HepG2 (cell line): Measurements from ENCODE around the gene SLC16A3. TPM values are rescaled to one million over a fixed set of nuclear protein-coding genes. Genes with fewer than 3 reads are reported as not detected.

ENCODE experiments used
- FOSL1 ChIP-seq: sonication (generic); formaldehyde crosslinking; IDR thresholded peaks from 2 replicates; pipeline ENCODE4 v1.9.0; 2021; ENCODE audit warnings: missing genetic modification reagents, borderline replicate concordance
- GATA4 ChIP-seq: sonication (generic); IDR thresholded peaks from 2 replicates; pipeline ENCODE4 v1.6.1; 2016; ENCODE audit warnings: antibody characterized with exemption, low read depth, borderline replicate concordance
- KDM5A ChIP-seq: fragments of 200-600 bp; sonication (generic); IDR thresholded peaks from 2 replicates; pipeline ENCODE4 v1.7.0; 2018; ENCODE audit warnings: antibody characterized with exemption, mild to moderate bottlenecking, low read length, borderline replicate concordance
- NR2C2 ChIP-seq: sonication (generic); formaldehyde crosslinking; IDR thresholded peaks from 2 replicates; pipeline ENCODE4 v1.4.0; 2020; ENCODE audit warnings: missing genetic modification reagents, mild to moderate bottlenecking, moderate library complexity, borderline replicate concordance
- NR2F1 ChIP-seq, 2 experiments: fragments of 450-650 bp in 1 of 2; formaldehyde crosslinking in 1 of 2; IDR thresholded peaks; 2 replicates each; pipeline versions ENCODE4 v1.5.0 to v1.6.1; 2016 to 2020; ENCODE audit warnings: mild to moderate bottlenecking in 1 of 2, missing compliant biosample characterization in 1 of 2, missing genetic modification reagents in 1 of 2, moderate library complexity in 1 of 2
- NR3C1 ChIP-seq: sonication (generic); formaldehyde crosslinking; IDR thresholded peaks from 2 replicates; pipeline ENCODE4 v1.4.0; 2020; ENCODE audit warnings: missing genetic modification reagents
- SATB2 ChIP-seq: sonication (generic); formaldehyde crosslinking; IDR thresholded peaks from 2 replicates; pipeline ENCODE4 v1.5.0; 2020; ENCODE audit warnings: missing genetic modification reagents
- SYNCRIP ChIP-seq: fragments of 200-400 bp; formaldehyde crosslinking; IDR thresholded peaks from 2 replicates; pipeline ENCODE4 v1.6.1; 2018; ENCODE audit warnings: mild to moderate bottlenecking, low read depth, low read length; ENCODE audit not compliant: insufficient read depth
- TRAFD1 ChIP-seq: sonication (generic); formaldehyde crosslinking; IDR thresholded peaks from 2 replicates; pipeline ENCODE4 v1.5.1; 2020; ENCODE audit warnings: missing genetic modification reagents, mild to moderate bottlenecking, borderline replicate concordance
- ZBTB33 ChIP-seq: sonication (generic); formaldehyde crosslinking; IDR thresholded peaks from 2 replicates; pipeline ENCODE4 v1.4.0; 2020; ENCODE audit warnings: missing genetic modification reagents
- ZEB1 ChIP-seq: IDR thresholded peaks from 2 replicates; pipeline ENCODE4 v1.6.1; 2012; ENCODE audit warnings: mild to moderate bottlenecking, low read depth, inconsistent platforms; ENCODE audit not compliant: insufficient replicate concordance
- ZNF101 ChIP-seq: sonication (generic); formaldehyde crosslinking; IDR thresholded peaks from 2 replicates; pipeline ENCODE4 v1.4.0; 2020; ENCODE audit warnings: mild to moderate bottlenecking, low read depth, missing genetic modification reagents, borderline replicate concordance
- ZNF235 ChIP-seq: sonication (generic); formaldehyde crosslinking; IDR thresholded peaks from 2 replicates; pipeline ENCODE4 v1.8.1; 2023; ENCODE audit warnings: mild to moderate bottlenecking, missing genetic modification reagents, borderline replicate concordance
- ZNF646 ChIP-seq: sonication (generic); formaldehyde crosslinking; IDR thresholded peaks from 2 replicates; pipeline ENCODE4 v1.9.0; 2021; ENCODE audit warnings: mild to moderate bottlenecking, missing genetic modification reagents
- ZNF839 ChIP-seq: sonication (generic); formaldehyde crosslinking; IDR thresholded peaks from 2 replicates; pipeline ENCODE4 v1.4.0; 2020; ENCODE audit warnings: missing genetic modification reagents, mild to moderate bottlenecking, borderline replicate concordance
- ZNF850 ChIP-seq: sonication (generic); formaldehyde crosslinking; conservative IDR thresholded peaks from 2 replicates; pipeline ENCODE4 v1.9.0; 2021; ENCODE audit warnings: mild to moderate bottlenecking, missing genetic modification reagents
- ZSCAN30 ChIP-seq: sonication (generic); formaldehyde crosslinking; IDR thresholded peaks from 2 replicates; pipeline ENCODE4 v1.5.0; 2020; ENCODE audit warnings: mild to moderate bottlenecking, missing genetic modification reagents
- ZZZ3 ChIP-seq: sonication (generic); formaldehyde crosslinking; IDR thresholded peaks from 2 replicates; pipeline ENCODE4 v1.4.0; 2020; ENCODE audit warnings: missing genetic modification reagents, mild to moderate bottlenecking, borderline replicate concordance
- polyA plus RNA-seq, 8 experiments: library from polyadenylated mRNA; depleted of rRNA in 3 of 8; stranded (reverse) in 7 of 8; unstranded in 1 of 8; fragments of >200 nt; fragmentation: Illumina TruSeq in 4 of 8; extraction: Trizol in 4 of 8; gene quantifications; 2 replicates each; pipeline versions ENCODE4 v1.2.1 to v1.2.3, GENCODE V29; 2011 to 2016; ENCODE audit warnings: low read depth in 4 of 8, missing spikeins in 1 of 8, mixed read lengths in 1 of 8; ENCODE audit not compliant: insufficient read depth in 1 of 8
- total RNA-seq, 5 experiments: library from RNA; depleted of rRNA; stranded (reverse); fragments of >200 nt; fragmentation: Illumina TruSeq; extraction: Trizol; gene quantifications; 2 replicates each; pipeline ENCODE4 v1.2.3, GENCODE V29; 2016; ENCODE audit warnings: low read depth in 1 of 5

SLC16A3 gene
- total and polyA plus RNA-seq, 2 of the 13 experiments (the other 11 are each of a cell fraction or from before 2014, with no cell fraction given): 242 to 349 TPM

GRCh38 chr17:82287868-82288801, 59.3 kb downstream of the SLC16A3 start (continued):
- TF ChIP-seq GATA4 (peak; percentile 50; the same call in 1 of the 2 replicates), ZEB1 (no peak), SYNCRIP (no peak), ZNF646 (CRISPR knock-in tag) (0 out of 2 replicates have a peak, but pooled peaks have one; percentile 24), ZNF235 (CRISPR knock-in tag) (no peak), NR2F1 (CRISPR knock-in tag; IDR thresholded peaks at IDR 0.05) (peak; percentile 67 to 75; a peak in 3 of 4 replicates), ZNF839 (CRISPR knock-in tag) (no peak), NR3C1 (no peak), ZNF101 (CRISPR knock-in tag) (no peak), FOSL1 (CRISPR knock-in tag) (no peak), ZZZ3 (CRISPR knock-in tag) (no peak; the same call in 1 of the 2 replicates), ZNF850 (CRISPR knock-in tag) (no peak), ZBTB33 (CRISPR knock-in tag) (peak; percentile 85), TRAFD1 (CRISPR knock-in tag) (peak; percentile 92; the same call in 1 of the 2 replicates), NR2C2 (peak; percentile 87), ZSCAN30 (peak; percentile 94; the same call in 1 of the 2 replicates), SATB2 (no peak), KDM5A (no peak)
